Right lung (tissue), 10 donors: ENCODE measurements around the gene GPRIN3. TPM values are rescaled to one million over a fixed set of nuclear protein-coding genes. Genes with fewer than 3 reads are reported as not detected.

Source experiments
- DNase-seq, 2 donors: peaks; one replicate each; pipeline ENCODE4 v3.0.0-alpha.2; 2013
- long read RNA-seq, 8 donors: transcript quantifications; one replicate each; lab custom pipeline, GENCODE V29; 2026
- polyA plus RNA-seq, 5 donors: library from polyadenylated mRNA; unstranded; fragments of 120-200 nt; gene quantifications; one replicate each; pipeline versions ENCODE4 v1.2.1 to v1.2.3, GENCODE V29; 2013; ENCODE audit warnings: inconsistent platforms in 1 of 5, low replicate concordance in 1 of 5; ENCODE audit not compliant: insufficient read length in 5 of 5, insufficient read depth in 1 of 5

GPRIN3 gene
- polyA plus RNA-seq = 1 to 10 TPM; 1.2 to 2.7 (median 2.0) TPM
- long read RNA-seq, donor 1, full-length matches to known transcripts = 8 of 8 reads
- long read RNA-seq, donor 1, partial matches to known transcripts = 0 of 8 reads
- long read RNA-seq, donor 1, other reads (novel, unspliced or antisense) = 0 of 8 reads
- long read RNA-seq, donor 2 = 0 reads
- long read RNA-seq, donor 3 = 0 reads
- long read RNA-seq, donor 4, full-length matches to known transcripts = 1 of 1 reads
- long read RNA-seq, donor 4, partial matches to known transcripts = 0 of 1 reads
- long read RNA-seq, donor 4, other reads (novel, unspliced or antisense) = 0 of 1 reads
- long read RNA-seq, donor 5, full-length matches to known transcripts = 2 of 2 reads
- long read RNA-seq, donor 5, partial matches to known transcripts = 0 of 2 reads
- long read RNA-seq, donor 5, other reads (novel, unspliced or antisense) = 0 of 2 reads
- long read RNA-seq, donor 6, full-length matches to known transcripts = 3 of 3 reads
- long read RNA-seq, donor 6, partial matches to known transcripts = 0 of 3 reads
- long read RNA-seq, donor 6, other reads (novel, unspliced or antisense) = 0 of 3 reads
- long read RNA-seq, donor 7, full-length matches to known transcripts = 2 of 2 reads
- long read RNA-seq, donor 7, partial matches to known transcripts = 0 of 2 reads
- long read RNA-seq, donor 7, other reads (novel, unspliced or antisense) = 0 of 2 reads
- long read RNA-seq, donor 8, full-length matches to known transcripts = 2 of 2 reads
- long read RNA-seq, donor 8, partial matches to known transcripts = 0 of 2 reads
- long read RNA-seq, donor 8, other reads (novel, unspliced or antisense) = 0 of 2 reads

GRCh38 chr4:89307446-89308160 lies at the start of gene GPRIN3:
Gene GPRIN3 (minus strand): TSS chr4:89307800. CDS start chr4:89250110, 57,690 bp downstream.
- DNase-seq = peak; percentile 31 to 41

DNA sequence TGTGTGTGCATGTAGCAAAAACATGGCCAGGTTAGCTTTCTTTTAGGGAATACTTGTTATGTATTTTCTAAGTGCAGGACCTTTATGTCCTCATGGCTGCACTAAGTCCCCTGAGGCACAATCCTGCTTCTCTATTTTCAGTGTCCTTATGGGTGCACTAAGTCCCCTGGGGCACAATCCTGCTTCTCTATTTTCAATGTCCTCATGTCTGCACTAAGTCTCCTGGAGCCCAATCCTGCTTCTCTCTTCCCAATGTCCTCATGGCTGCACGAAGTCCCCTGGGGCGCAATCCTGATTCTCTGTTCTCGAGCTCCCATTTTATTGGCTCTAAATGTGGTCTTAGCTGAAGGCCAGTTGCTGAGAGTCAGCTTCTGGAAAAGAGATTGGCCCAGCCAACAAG lies 49.7 kb upstream of the GPRIN3 start:
- no peak for DNase-seq

- no peak for DNase-seq
Observed at GRCh38 chr4:89356086-89356485, 48.5 kb upstream of the GPRIN3 start.

DNA sequence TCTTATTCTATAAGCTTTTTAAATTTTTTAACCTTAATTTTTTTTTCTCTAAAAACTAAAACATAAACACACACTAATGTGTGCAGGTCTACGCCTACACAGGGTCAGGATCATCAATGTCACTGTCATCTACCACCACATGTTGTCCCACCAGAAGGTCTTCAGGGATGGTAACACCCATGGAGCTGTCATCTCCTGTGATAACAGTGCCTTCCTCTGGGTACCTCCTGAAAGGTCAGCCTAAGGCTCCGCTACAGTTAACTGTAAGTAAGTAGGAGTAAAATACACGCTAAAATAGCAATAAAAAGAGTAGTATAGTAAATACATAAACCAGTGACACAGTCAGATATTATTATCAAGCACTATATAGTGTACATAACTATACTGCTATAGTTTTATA lies 45.9 kb upstream of the GPRIN3 start:
- no peak for DNase-seq

DNA sequence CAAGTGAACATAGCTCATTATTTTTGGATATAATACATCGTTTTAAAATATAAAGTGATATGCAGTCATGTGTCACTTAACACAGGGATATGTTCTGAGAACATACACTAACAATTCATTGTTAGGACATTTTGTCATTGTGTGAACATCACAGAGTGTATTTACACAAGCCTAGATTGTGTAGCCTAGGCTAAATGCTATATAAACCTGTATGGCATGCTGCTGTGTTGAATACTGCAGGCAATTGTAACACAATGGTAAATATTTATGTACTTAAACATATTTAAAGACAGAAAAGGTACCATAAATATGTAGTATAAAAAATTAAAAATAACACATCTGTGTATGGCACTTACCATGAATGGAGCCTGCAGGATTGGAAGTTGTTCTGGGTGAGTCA lies 44.9 kb upstream of the GPRIN3 start:
- no peak for DNase-seq

DNA sequence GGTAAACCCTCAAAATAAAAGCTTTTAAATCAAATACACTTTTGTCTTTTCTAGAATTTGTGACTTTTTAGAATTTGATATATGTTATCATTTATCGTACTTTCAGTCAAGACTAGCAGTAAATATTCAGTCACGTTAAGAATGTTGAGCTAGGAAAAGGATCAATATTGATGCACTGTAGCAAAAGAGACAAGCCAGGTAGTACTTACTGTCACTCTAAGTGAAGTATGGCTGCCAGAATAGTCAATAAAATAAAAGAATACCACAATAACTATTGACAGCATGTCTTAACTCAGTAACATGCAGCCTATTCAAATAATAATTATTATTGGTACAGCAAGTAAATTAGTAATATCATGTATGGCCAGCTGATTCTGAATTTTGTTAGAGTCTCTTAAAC lies 43.6 kb upstream of the GPRIN3 start:
- no peak for DNase-seq

DNA sequence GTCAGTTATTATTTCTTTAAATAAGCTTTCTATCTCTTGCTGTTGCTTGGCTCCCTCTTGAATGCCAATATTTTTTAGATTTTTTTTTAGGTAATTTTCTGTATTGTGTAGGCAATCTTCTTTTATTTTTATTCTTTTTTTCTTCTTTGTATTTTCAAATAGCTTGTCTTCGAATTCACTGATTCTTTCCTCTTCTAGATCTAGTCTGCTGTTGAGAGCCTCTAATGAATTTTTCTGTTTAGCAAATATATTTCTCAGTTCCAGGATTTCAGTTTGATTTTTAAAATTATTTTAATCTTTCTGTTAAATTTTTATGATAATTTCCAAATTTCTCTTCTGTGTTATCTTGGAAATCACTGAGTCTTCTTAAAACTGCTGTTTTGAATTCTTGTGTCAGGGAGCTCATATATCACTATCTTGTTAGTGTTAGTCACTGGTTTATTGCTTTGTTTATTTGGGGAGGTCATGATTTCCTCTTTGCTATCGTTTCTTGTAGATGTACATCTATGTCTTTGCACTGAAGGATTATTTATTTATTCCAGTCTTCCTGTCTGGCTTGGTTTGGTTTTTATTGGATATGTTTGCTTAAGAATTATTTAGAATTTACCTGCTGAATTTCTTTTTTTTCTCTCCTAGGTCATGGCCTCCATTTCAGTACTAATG lies 39.9 kb upstream of the GPRIN3 start:
- no peak for DNase-seq

GRCh38 chr4:89344571-89344970 lies 37.0 kb upstream of the GPRIN3 start:
- no peak for DNase-seq

DNA sequence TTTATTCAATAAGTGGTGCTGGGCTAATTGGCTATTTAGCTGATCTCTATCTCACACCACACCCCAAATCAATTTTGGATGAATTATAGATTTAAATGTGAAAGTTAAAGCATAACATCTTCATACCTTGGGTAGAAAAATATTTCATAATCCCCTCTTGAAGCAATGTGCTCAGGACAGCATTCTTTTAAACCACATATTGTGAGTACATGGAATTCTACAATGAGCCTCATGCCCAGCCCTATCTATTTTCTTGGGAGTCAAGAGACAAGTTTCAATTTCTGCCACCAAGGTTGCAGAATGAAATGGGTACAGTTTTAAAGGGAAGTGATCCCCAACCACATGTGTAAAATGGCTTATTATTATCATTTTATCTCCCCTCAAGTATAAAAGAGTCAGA lies 30.6 kb upstream of the GPRIN3 start:
- no peak for DNase-seq

GRCh38 chr4:89337681-89338080 lies 30.1 kb upstream of the GPRIN3 start:
- DNase-seq = no peak

DNA sequence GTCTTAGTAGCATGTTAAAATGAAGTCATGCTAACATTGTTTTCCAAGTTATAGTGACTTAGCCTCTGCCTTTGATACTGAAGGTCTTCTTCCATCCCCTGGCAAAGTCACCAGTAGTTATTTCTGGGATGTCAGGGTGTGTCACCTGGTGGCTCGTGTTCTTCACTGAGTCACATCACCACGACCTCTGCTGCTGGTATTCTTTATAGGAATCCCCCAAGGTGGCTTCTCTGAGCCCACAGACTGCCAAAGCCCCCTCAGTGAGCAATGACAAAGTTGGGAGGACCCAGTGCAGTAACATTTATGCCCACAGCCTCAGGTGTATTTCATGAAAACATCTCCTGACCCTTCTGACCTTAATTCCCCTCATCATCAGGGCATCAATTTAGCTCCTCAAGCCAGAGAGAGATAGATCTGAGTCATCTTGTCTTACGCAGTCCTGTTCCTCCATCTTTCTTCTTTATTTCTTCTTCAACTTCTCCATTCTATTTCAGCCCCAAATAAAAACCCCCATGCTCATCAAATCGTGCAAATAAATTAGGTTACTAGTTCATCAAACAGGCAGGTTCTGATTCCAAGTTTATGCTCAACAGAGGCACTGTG lies 29.3 kb upstream of the GPRIN3 start:
- no peak for DNase-seq

DNA sequence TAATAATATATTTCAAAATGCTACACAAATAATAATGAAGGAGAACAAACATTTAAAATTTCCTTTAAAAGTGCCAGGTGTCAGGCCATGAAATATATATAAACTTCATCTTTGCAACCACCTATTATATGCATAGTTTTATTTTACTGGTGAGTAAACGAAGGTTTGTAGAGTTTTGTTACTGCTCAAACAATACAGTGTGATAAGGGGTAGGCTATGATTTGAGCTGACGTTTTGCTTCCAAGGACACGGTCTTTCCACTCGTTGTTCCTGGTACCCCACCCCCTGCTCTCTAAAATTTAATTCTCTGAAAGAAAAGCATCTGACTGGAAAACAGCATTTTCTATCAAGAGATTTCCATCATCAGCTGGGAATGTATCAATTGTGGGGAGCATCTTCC lies 27.2 kb upstream of the GPRIN3 start:
- DNase-seq = no peak

DNA sequence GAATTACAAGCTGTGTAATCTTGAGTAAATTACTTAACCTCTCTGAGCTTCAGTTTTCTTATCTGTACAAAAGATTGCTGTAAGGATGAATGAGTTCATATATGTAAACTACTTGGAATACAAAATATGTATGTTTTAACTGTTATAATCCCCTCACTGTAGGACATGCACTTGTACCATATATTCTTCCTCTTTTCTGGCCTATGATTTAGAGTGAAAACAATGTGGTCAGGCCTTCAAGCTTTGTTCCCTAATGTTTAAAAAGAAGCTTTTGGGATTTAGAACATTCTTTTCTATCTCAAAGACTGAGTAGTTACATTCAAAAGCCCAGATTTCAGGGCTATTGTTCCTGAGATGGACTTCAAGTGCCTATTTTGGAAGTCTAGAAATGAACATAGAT lies 26.7 kb upstream of the GPRIN3 start:
- DNase-seq = no peak

- no peak for DNase-seq
Observed at GRCh38 chr4:89331686-89332544, 24.3 kb upstream of the GPRIN3 start.

- DNase-seq = no peak
Observed at GRCh38 chr4:89331197-89331596, 23.6 kb upstream of the GPRIN3 start.

GRCh38 chr4:89329280-89329679 lies 21.7 kb upstream of the GPRIN3 start:
- DNase-seq = no peak

- DNase-seq = no peak
Observed at GRCh38 chr4:89324671-89325070, 17.1 kb upstream of the GPRIN3 start.

- no peak for DNase-seq
Observed at GRCh38 chr4:89322671-89323070, 15.1 kb upstream of the GPRIN3 start.

- DNase-seq = no peak
Observed at GRCh38 chr4:89319756-89320155, 12.2 kb upstream of the GPRIN3 start.

DNA sequence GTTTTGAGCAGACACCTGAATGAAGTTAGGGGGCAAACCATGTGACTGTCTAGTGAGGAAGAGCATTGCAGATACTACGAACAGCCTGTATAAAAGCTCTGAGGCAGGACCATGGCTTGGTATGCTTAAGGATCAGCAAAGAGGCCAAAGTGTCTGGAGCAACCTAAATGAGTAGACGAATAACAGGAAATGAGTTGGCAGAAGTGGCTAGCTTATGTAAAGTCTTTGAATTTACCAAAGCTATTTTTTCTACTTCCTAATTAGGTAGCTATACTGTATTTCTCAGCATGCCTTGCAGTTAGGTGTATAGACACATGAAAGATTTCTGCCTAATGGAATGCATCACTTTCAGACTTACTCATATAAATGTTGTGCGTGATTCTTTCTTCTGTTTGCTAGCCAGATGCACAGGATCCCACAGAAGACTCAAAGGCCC lies 9.3 kb upstream of the GPRIN3 start:
- no peak for DNase-seq
